CD14-positive monocyte (primary cell): ENCODE results near the gene AP1M2. TPM values are rescaled to one million over a fixed set of nuclear protein-coding genes. Genes with fewer than 3 reads are reported as not detected.

Experiments used
- DNase-seq, 3 donors: peaks; one replicate each; pipeline ENCODE4 v3.0.0-alpha.2; 2011 to 2022
- H2AFZ ChIP-seq: 2 replicates; pipeline ENCODE4 v1.6.0; 2012; ENCODE audit warnings: mild to moderate bottlenecking, low read depth, low read length, inconsistent platforms; ENCODE audit not compliant: insufficient read depth, poor library complexity, severe bottlenecking
- H3K27ac ChIP-seq, 2 donors: 1 replicate in 1 of 2; 2 replicates in 1 of 2; pipeline ENCODE4 v1.5.1; 2012 to 2013; ENCODE audit warnings: low read length in 2 of 2, control low read depth in 1 of 2, inconsistent platforms in 1 of 2, low read depth in 1 of 2, mild to moderate bottlenecking in 1 of 2
- H3K27me3 ChIP-seq, 2 donors: one replicate each; pipeline versions ENCODE4 v1.6.0 to v1.6.1; 2011 to 2013; ENCODE audit warnings: low read length in 2 of 2; ENCODE audit not compliant: control insufficient read depth in 2 of 2, insufficient read depth in 2 of 2
- H3K36me3 ChIP-seq, 2 donors: replicated peaks in 1 of 2; 1 replicate in 1 of 2; 2 replicates in 1 of 2; pipeline versions ENCODE4 v1.5.1 to v1.6.1; 2012 to 2013; ENCODE audit warnings: low read length in 2 of 2, control low read depth in 1 of 2, inconsistent platforms in 1 of 2, mild to moderate bottlenecking in 1 of 2; ENCODE audit not compliant: insufficient read depth in 2 of 2, control insufficient read depth in 1 of 2
- H3K4me1 ChIP-seq, 2 donors: 1 replicate in 1 of 2; 2 replicates in 1 of 2; pipeline versions ENCODE4 v1.5.1 to v1.6.1; 2012 to 2013; ENCODE audit warnings: low read length in 2 of 2, control low read depth in 1 of 2, inconsistent platforms in 1 of 2, mild to moderate bottlenecking in 1 of 2, moderate library complexity in 1 of 2; ENCODE audit not compliant: insufficient read depth in 2 of 2, control insufficient read depth in 1 of 2
- H3K4me2 ChIP-seq: replicated peaks from 2 replicates; pipeline ENCODE3; 2012; ENCODE audit warnings: low read length, moderate library complexity, mild to moderate bottlenecking; ENCODE audit not compliant: poor library complexity, severe bottlenecking; ENCODE audit errors: extremely low read depth
- H3K4me3 ChIP-seq, 3 experiments: fragments of 200-600 bp in 1 of 3; sonication (generic) in 1 of 3; replicated peaks in 1 of 3; 1 replicate in 2 of 3; 2 replicates in 1 of 3; pipeline ENCODE4 v1.5.1; 2011 to 2013; ENCODE audit warnings: low read length in 3 of 3, mild to moderate bottlenecking in 3 of 3, control low read depth in 2 of 3, low read depth in 2 of 3, inconsistent platforms in 1 of 3, moderate library complexity in 1 of 3
- H3K79me2 ChIP-seq: 2 replicates; pipeline ENCODE4 v1.6.0; 2012; ENCODE audit warnings: mild to moderate bottlenecking, control low read depth, inconsistent platforms, low read length, moderate library complexity; ENCODE audit not compliant: insufficient read depth
- H3K9ac ChIP-seq: 2 replicates; pipeline ENCODE4 v1.6.0; 2017; ENCODE audit warnings: low read length, mild to moderate bottlenecking; ENCODE audit not compliant: insufficient read depth, poor library complexity, severe bottlenecking
- H3K9me3 ChIP-seq, 2 donors: replicated peaks in 1 of 2; 1 replicate in 1 of 2; 2 replicates in 1 of 2; pipeline versions ENCODE4 v1.5.1 to v1.6.1; 2012 to 2013; ENCODE audit warnings: low read length in 2 of 2, control low read depth in 1 of 2; ENCODE audit not compliant: control insufficient read depth in 1 of 2, insufficient read depth in 1 of 2
- H4K20me1 ChIP-seq: 2 replicates; pipeline ENCODE4 v1.6.0; 2012; ENCODE audit warnings: mild to moderate bottlenecking, low read length, control low read depth, moderate library complexity; ENCODE audit not compliant: insufficient read depth
- H3K27ac Mint-ChIP-seq, 7 donors: one replicate each; pipeline ENCODE4 v1.8.0; 2020; ENCODE audit warnings: mild to moderate bottlenecking in 7 of 7, mixed read lengths in 7 of 7, moderate library complexity in 6 of 7, inconsistent platforms in 2 of 7
- H3K27me3 Mint-ChIP-seq, 3 donors: one replicate each; pipeline ENCODE4 v1.8.0; 2021 to 2022; ENCODE audit warnings: low read depth in 3 of 3, mild to moderate bottlenecking in 3 of 3, mixed read lengths in 3 of 3, moderate library complexity in 3 of 3, inconsistent platforms in 1 of 3
- H3K36me3 Mint-ChIP-seq, 2 donors: one replicate each; pipeline ENCODE4 v1.8.0; 2020; ENCODE audit warnings: mixed read lengths in 2 of 2, inconsistent platforms in 1 of 2, mild to moderate bottlenecking in 1 of 2
- H3K4me1 Mint-ChIP-seq: one replicate; pipeline ENCODE4 v1.8.0; 2020; ENCODE audit warnings: mild to moderate bottlenecking, mixed read lengths
- H3K4me3 Mint-ChIP-seq, 2 donors: one replicate each; pipeline ENCODE4 v1.8.0; 2020; ENCODE audit warnings: mild to moderate bottlenecking in 2 of 2, mixed read lengths in 2 of 2, moderate library complexity in 1 of 2
- H3K9me3 Mint-ChIP-seq, 7 donors: one replicate each; pipeline ENCODE4 v1.8.0; 2020 to 2022; ENCODE audit warnings: mixed read lengths in 7 of 7, mild to moderate bottlenecking in 6 of 7, moderate library complexity in 6 of 7, inconsistent platforms in 2 of 7
- WGBS: methylation state at CpG from one replicate; pipeline ENCODE4 v1.1.5; 2013; ENCODE audit warnings: missing lambda C conversion rate; ENCODE audit not compliant: insufficient coverage; 5-methylcytosine and 5-hydroxymethylcytosine counted together
- intact Hi-C, 2 donors: fragments of 100-400 bp; cut with micrococcal nuclease; formaldehyde crosslinking; loops; one replicate each; pipeline versions ENCODE4 v1.15.0 to v1.15.1; 2023
- polyA plus RNA-seq, 3 donors: library from polyadenylated mRNA; depleted of rRNA in 1 of 3; unstranded in 2 of 3; stranded (reverse) in 1 of 3; fragments of 300-500 nt in 2 of 3; fragments of >200 nt in 1 of 3; fragmentation: Illumina TruSeq in 2 of 3; gene quantifications; 1 replicate in 2 of 3; 2 replicates in 1 of 3; pipeline ENCODE4 v1.2.3, GENCODE V29; 2012 to 2021
- TF ChIP-seq, protein P1 (sequence below): fragments of 200-600 bp; IDR thresholded peaks from one replicate; pipeline ENCODE4 v1.8.0; 2022; ENCODE audit warnings: antibody characterized with exemption, mild to moderate bottlenecking

Gene AP1M2
- polyA plus RNA-seq, 3 donors, result 0.36 TPM; not detected in 2

DNA sequence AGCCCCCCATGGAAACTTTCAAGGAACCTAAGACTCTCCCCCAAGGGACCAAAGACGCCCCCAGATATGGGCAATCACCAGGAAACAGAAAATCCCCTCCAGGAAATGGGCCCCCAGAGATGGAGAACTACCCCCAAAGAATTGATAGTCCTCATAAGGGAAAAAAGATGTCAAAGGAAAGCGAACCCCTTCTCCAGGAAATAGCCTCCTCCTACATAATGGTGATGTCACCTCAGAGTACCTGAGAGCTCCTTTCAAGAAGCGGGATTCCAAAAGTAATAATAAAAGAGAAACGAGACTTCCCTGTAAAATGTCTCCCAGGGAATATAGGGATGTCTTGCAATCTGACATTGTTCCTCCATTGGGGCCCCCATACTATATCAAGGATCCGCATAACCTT, 19.5 kb downstream of the AP1M2 start:
- Mint-ChIP-seq H3K4me3 (peak overlapping the region; percentile 92 to 99), H3K9me3 (no peaks in the 10 kb centered on the region), H3K27ac (peak overlapping the region; percentile 93 to 100 (median 98)), H3K4me1 (peaks cover 42% of the 10 kb centered on the region), H3K27me3 (peaks cover 0 to 3% (median 2%) of the 10 kb centered on the region in 3 donors), H3K36me3 (peaks cover 9 to 11% of the 10 kb centered on the region in 2 donors)
- Histone ChIP-seq H3K4me2 (peak overlapping the region; percentile 100), H4K20me1 (peaks cover 21% of the 10 kb centered on the region), H3K27ac (peak overlapping the region; percentile 84 to 90), H3K4me1 (peaks cover 41 to 51% of the 10 kb centered on the region in 2 donors), H2AFZ (no peak overlapping the region), H3K4me3 (peak overlapping the region; percentile 65 to 100 (median 98)), H3K9me3 (no peaks in the 10 kb centered on the region), H3K79me2 (peaks cover 47% of the 10 kb centered on the region), H3K27me3 (no peaks in the 10 kb centered on the region), H3K36me3 (peaks cover under 1 to 2% of the 10 kb centered on the region in 2 donors), H3K9ac (peak overlapping the region; percentile 74)
- WGBS, result no CpG with 5 or more reads among the region's 5 CpGs
- TF ChIP-seq, protein P1, sequence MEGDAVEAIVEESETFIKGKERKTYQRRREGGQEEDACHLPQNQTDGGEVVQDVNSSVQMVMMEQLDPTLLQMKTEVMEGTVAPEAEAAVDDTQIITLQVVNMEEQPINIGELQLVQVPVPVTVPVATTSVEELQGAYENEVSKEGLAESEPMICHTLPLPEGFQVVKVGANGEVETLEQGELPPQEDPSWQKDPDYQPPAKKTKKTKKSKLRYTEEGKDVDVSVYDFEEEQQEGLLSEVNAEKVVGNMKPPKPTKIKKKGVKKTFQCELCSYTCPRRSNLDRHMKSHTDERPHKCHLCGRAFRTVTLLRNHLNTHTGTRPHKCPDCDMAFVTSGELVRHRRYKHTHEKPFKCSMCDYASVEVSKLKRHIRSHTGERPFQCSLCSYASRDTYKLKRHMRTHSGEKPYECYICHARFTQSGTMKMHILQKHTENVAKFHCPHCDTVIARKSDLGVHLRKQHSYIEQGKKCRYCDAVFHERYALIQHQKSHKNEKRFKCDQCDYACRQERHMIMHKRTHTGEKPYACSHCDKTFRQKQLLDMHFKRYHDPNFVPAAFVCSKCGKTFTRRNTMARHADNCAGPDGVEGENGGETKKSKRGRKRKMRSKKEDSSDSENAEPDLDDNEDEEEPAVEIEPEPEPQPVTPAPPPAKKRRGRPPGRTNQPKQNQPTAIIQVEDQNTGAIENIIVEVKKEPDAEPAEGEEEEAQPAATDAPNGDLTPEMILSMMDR, result no peak
- intact Hi-C loops, result loop anchor here (2.0 to 10.0 kb wide), 7 partner anchors 25 to 315 kb away; partner anchors contain the start of genes ATG4D (in 1 of the 2), CDC37 (in 1 of the 2), ILF3 (in 1 of the 2) and MRPL4 (in 1 of the 2)
- DNase-seq, result no peak

DNA sequence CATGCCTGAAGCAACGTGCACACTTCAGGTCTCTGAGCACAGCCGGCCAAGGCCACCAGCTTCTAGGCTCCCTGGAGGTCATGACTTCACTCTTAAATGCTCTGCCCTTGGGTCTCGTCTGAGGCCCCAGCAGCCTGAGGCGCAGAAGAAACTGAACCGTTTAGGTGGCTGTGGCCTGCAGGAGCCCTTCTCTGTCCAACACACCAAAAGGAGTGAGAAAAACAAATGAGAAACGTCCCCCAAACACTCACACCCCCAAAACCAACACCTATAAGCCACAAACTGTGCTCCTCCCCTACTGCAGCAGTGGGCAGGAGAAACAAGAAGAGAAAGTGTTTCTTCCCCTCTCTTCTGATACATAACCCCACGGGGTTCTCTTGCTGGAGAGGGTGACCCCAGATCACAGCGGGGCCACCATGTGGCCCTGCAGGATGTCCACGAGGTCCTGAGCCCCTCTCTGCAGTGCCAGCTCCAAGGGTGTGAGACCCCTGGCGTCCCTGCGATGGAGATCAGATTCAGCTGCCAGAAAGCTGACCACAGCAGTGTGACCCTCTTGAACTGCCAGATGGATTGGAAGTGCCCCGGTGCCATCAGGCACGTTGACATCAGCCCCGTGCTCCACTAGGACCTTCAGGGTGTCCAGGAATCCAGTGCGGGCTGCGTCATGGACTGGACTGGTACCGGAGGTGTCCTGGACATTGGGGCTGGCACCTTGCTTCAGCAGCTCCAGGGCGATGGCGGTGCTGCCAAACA, 20.3 kb downstream of the AP1M2 start:
- Histone ChIP-seq H3K9me3 (no peaks in the 10 kb centered on the region), H3K79me2 (peaks cover 52% of the 10 kb centered on the region), H3K36me3 (peaks cover 5 to 10% of the 10 kb centered on the region in 2 donors), H3K9ac (peak overlapping the region; percentile 74), H3K4me3 (peak overlapping the region; percentile 65 to 100 (median 98)), H4K20me1 (peaks cover 21% of the 10 kb centered on the region), H3K27ac (peak overlapping the region; percentile 84 to 90), H3K27me3 (no peaks in the 10 kb centered on the region), H3K4me2 (peak overlapping the region; percentile 100), H2AFZ (no peak overlapping the region), H3K4me1 (peaks cover 38 to 44% of the 10 kb centered on the region in 2 donors)
- intact Hi-C loops, result loop anchor here (1.0 to 10.0 kb wide), 8 partner anchors 24 to 315 kb away; partner anchors contain the start of genes ATG4D (in 1 of the 2), CDC37 (in 1 of the 2), ILF3 (in 1 of the 2) and MRPL4 (in 1 of the 2)
- H3K27ac Mint-ChIP-seq, result peak overlapping the region; percentile 93 to 100 (median 98)
- 36% methylated on average over 17 of the region's 19 CpGs for WGBS
- H3K9me3 Mint-ChIP-seq, result no peaks in the 10 kb centered on the region
- TF ChIP-seq, protein P1, result no peak
- peak in 2 of 3 donors; percentile 31 to 33 for DNase-seq
- peaks cover 0 to 1% (median 0%) of the 10 kb centered on the region in 3 donors for H3K27me3 Mint-ChIP-seq
- H3K36me3 Mint-ChIP-seq, result peaks cover 11 to 17% of the 10 kb centered on the region in 2 donors
- H3K4me3 Mint-ChIP-seq, result peak overlapping the region; percentile 92 to 99
- H3K4me1 Mint-ChIP-seq, result peaks cover 35% of the 10 kb centered on the region
